Progenitor cell of endocrine pancreas (in vitro differentiated cells): ENCODE measurements around the gene GMDS. TPM values are rescaled to one million over a fixed set of nuclear protein-coding genes. Genes with fewer than 3 reads are reported as not detected.

Source experiments
- DNase-seq: peaks from one replicate; pipeline ENCODE4 v3.0.0; 2021; ENCODE audit warnings: low spot score; ENCODE audit not compliant: unreplicated experiment
- H3K27ac Mint-ChIP-seq: 2 replicates; pipeline ENCODE4 v1.8.0; 2021; ENCODE audit warnings: mild to moderate bottlenecking, moderate library complexity, mixed read lengths
- H3K27me3 Mint-ChIP-seq: 2 replicates; pipeline ENCODE4 v1.8.0; 2021; ENCODE audit warnings: mixed read lengths
- H3K36me3 Mint-ChIP-seq: 2 replicates; pipeline ENCODE4 v1.8.0; 2022; ENCODE audit warnings: mixed read lengths; ENCODE audit not compliant: insufficient read depth
- H3K4me1 Mint-ChIP-seq: 2 replicates; pipeline ENCODE4 v1.8.0; 2021; ENCODE audit warnings: low read depth, mixed read lengths
- H3K4me3 Mint-ChIP-seq: 2 replicates; pipeline ENCODE4 v1.8.0; 2021; ENCODE audit warnings: low read depth, mild to moderate bottlenecking, moderate library complexity, mixed read lengths
- H3K9me3 Mint-ChIP-seq: 2 replicates; pipeline ENCODE4 v1.8.0; 2021; ENCODE audit warnings: low read depth, mixed read lengths
- total RNA-seq: library from RNA; stranded (reverse); gene quantifications from 2 replicates; pipeline ENCODE4 v1.2.1, GENCODE V29; 2021
- TF ChIP-seq, protein P1 (sequence below): fragments of 200-600 bp; sonication (generic); IDR thresholded peaks from one replicate; pipeline ENCODE4 v1.5.0; 2021; ENCODE audit warnings: antibody characterized with exemption, mild to moderate bottlenecking; ENCODE audit not compliant: unreplicated experiment

GMDS gene
- total RNA-seq, 1 donor from 2014 or later = 17.2 TPM

DNA sequence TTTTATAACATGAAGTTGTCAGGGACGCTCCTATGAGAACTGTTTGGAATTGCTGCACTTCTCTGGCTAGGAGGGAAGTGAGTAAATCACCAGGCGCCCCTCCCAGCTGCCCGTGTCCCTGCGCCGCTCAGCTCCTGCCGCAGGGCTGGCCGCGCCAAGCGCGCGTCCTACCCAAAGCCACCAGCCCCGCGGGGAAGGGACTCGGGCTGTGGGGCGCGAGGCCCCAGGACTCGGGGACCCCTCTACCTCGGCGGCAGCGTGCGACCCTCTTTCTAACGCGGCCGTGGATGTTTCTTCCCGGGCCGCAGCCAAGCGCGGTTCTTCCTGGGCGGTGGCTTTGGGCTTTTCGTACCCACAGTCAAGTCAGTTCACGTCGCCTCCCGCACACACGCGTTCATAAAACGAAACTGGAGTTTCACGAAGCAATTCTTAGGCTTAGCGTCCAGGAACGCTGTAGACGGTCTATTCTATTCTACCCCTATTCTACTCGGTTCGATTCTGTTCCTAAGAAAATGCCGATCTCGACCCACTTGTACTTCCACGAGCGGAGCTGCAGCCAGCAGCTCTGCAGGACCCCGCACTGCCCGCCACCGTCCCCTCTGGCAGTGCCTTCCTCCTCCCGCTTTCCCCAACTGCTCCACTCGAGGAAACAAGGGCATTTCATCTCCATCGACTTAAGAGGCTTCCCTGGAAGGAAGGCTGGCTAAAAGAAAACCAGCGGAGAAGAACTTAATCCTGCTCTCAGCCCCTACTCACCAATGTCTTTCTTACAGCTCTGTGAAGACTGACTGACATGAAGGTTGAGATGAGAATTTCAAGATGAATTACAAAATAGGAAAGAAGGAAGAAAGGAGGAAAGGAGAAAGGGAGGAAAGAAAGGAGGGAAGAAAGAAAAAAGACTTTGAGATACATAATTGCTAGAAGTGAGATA lies 620.3 kb downstream of the GMDS start:
- peak overlapping the region; percentile 18 for H3K4me3 Mint-ChIP-seq
- peaks cover 3% of the 10 kb centered on the region for H3K36me3 Mint-ChIP-seq
- no peak for DNase-seq
- H3K4me1 Mint-ChIP-seq = peaks cover 3% of the 10 kb centered on the region
- TF ChIP-seq, protein P1, sequence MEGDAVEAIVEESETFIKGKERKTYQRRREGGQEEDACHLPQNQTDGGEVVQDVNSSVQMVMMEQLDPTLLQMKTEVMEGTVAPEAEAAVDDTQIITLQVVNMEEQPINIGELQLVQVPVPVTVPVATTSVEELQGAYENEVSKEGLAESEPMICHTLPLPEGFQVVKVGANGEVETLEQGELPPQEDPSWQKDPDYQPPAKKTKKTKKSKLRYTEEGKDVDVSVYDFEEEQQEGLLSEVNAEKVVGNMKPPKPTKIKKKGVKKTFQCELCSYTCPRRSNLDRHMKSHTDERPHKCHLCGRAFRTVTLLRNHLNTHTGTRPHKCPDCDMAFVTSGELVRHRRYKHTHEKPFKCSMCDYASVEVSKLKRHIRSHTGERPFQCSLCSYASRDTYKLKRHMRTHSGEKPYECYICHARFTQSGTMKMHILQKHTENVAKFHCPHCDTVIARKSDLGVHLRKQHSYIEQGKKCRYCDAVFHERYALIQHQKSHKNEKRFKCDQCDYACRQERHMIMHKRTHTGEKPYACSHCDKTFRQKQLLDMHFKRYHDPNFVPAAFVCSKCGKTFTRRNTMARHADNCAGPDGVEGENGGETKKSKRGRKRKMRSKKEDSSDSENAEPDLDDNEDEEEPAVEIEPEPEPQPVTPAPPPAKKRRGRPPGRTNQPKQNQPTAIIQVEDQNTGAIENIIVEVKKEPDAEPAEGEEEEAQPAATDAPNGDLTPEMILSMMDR = no peak
- peaks cover 81% of the 10 kb centered on the region for H3K27me3 Mint-ChIP-seq
- peak overlapping the region; percentile 26 for H3K27ac Mint-ChIP-seq
- no peaks in the 10 kb centered on the region for H3K9me3 Mint-ChIP-seq

DNA sequence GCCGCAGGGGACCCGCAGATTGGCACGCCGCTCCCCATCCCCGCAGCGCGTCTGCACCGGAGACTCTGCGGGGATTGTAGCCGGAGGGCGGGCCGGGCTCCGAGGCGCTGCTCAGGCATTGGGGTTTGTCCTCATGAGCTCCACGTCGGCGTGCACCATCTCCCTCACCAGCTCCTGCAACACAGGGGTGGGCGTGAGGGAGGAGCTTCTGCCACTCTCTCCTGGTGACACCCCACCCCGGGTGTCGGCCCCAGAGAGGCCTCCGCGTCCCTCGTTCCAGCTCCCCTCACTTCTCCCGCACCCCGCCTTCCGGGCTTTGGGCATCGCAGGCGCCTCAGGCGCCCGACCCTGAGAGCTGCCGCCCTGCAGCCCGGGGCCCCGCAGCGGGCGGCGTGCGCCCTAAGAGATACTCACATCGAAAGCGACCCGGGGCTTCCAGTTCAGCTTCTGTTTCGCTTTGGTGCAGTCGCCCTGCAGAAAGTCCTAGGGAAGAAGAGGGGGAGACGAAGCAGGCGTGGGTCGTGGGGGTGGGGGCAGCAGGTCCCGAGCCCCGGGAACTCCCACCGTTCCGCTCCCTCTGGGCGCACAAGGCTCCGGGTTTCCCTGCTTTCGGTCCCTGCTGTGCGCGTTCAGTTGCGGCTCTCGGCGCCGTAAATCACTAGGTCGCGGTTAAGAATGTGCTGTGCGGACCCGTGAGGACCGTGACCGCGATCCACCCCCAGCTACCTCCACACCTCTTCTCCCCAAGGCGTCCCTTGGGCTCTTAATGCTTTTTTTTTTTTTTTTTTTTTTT lies 621.2 kb downstream of the GMDS start:
- Mint-ChIP-seq H3K27me3 (peaks cover 76% of the 10 kb centered on the region), H3K27ac (no peak overlapping the region), H3K9me3 (no peaks in the 10 kb centered on the region), H3K4me1 (peaks cover 3% of the 10 kb centered on the region), H3K4me3 (peak overlapping the region; percentile 14), H3K36me3 (peaks cover 3% of the 10 kb centered on the region)
- DNase-seq = no peak
- TF ChIP-seq, protein P1 = no peak

DNA sequence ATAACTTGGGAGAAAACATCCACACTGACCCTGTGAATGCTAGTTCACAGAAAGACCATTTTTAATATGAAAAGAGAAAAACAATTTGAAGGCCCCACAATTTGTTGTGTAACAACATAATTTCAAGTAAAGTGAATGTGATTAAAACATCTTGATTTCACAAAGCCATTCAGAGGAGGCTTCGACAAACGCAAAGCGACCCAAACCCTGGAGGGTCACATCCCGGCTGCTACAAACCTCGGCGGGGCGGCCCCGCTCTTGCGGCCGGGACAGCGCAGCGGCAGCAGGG lies 621.7 kb downstream of the GMDS start:
- DNase-seq = no peak
- Mint-ChIP-seq H3K36me3 (peaks cover 3% of the 10 kb centered on the region), H3K27me3 (peaks cover 76% of the 10 kb centered on the region), H3K4me1 (peaks cover 3% of the 10 kb centered on the region), H3K9me3 (no peaks in the 10 kb centered on the region), H3K4me3 (peak overlapping the region; percentile 5), H3K27ac (no peak overlapping the region)
- TF ChIP-seq, protein P1 = no peak

DNA sequence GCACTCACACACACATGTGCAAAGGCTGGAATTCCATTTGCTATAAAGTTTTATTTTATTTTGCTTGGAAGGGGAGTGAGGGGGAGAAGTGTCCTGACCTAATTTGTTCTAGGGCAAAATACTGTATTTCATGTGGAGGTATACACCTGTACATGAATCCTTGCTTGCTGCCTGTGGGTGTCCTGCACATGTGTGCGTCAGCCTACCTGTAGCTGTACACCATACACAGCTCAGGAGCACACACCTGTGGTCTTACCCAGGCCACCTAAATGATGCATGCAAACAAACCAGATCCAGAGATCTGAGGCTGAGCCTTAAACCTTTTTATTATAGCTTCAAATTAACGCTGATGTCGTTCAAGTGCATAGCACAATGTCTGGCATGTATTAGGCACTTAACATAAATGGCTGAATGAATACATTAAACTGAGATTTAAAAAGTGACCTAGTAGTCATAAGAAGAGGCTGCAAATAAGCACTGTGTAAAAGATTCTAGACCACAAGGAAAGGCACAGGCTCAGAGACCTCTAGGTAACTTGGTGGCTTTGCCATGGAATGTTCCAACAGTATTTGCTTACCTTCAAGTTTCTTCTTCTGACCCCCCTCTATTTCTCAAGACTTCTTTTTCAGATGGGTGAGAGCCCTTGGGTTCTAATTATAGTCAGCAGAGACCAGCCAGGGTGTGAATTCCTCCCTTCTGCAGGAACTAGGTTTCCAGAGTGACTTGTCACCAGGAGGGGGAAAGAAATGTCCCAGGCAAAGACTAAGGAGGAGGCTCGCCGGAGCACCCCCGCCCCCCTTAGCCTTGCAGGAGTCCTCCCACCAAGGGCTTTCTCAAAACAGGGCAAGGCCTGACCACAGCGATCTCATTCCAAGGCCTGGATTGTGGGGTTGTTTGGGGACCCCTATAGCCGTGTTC lies 622.3 kb downstream of the GMDS start:
- H3K27ac Mint-ChIP-seq = no peak overlapping the region

More for the DNA sequence above, 622.3 kb downstream of the GMDS start:
- Mint-ChIP-seq H3K4me1 (peaks cover 3% of the 10 kb centered on the region), H3K4me3 (peak overlapping the region; percentile 5), H3K27me3 (peaks cover 76% of the 10 kb centered on the region), H3K9me3 (no peaks in the 10 kb centered on the region), H3K36me3 (peaks cover 3% of the 10 kb centered on the region)
- TF ChIP-seq, protein P1 = no peak
- DNase-seq = no peak
